ENCODE data around the gene SLC22A4.

Gene SLC22A4

DNA sequence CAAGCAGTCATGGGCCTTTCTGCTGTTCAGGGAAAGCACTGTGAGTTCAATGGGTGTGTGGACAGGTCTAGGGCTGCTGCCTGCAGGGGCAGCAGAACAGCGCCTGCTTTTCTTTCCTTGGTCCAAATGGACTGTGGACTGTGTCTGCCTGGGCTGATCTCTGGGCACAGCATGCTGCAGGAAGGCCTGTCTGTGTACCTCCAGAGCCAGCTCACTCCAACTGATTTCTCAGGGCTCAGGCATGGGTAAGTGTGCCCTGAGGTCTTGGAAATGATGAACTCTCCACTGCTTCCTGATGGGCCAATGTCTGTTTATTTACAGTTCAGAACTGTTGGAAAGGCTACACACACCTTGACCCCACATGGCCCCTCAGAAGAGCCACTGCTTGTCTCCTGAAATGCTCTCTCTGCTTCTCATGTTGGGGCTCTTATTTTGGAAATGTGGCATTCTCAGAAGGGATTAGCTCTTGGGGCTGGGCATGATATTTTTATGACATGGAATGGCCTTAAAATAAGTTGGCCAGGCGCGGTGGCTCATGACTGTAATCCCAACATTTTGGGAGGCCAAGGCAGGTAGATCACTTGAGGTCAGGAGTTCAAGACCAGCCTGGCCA is 27.0 kb downstream of the SLC22A4 start:
- DNase-seq (ENCODE audit: low read depth): no peak
- TF ChIP-seq, protein P1, sequence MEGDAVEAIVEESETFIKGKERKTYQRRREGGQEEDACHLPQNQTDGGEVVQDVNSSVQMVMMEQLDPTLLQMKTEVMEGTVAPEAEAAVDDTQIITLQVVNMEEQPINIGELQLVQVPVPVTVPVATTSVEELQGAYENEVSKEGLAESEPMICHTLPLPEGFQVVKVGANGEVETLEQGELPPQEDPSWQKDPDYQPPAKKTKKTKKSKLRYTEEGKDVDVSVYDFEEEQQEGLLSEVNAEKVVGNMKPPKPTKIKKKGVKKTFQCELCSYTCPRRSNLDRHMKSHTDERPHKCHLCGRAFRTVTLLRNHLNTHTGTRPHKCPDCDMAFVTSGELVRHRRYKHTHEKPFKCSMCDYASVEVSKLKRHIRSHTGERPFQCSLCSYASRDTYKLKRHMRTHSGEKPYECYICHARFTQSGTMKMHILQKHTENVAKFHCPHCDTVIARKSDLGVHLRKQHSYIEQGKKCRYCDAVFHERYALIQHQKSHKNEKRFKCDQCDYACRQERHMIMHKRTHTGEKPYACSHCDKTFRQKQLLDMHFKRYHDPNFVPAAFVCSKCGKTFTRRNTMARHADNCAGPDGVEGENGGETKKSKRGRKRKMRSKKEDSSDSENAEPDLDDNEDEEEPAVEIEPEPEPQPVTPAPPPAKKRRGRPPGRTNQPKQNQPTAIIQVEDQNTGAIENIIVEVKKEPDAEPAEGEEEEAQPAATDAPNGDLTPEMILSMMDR (IDR thresholded peaks at IDR 0.05; ENCODE audit: control insufficient read depth, insufficient read depth, low read depth, low read length, missing control alignments): no peak
- no peak overlapping the region for H3K4me3 ChIP-seq (ENCODE audit: control insufficient read depth, low read depth, low read length)

DNA sequence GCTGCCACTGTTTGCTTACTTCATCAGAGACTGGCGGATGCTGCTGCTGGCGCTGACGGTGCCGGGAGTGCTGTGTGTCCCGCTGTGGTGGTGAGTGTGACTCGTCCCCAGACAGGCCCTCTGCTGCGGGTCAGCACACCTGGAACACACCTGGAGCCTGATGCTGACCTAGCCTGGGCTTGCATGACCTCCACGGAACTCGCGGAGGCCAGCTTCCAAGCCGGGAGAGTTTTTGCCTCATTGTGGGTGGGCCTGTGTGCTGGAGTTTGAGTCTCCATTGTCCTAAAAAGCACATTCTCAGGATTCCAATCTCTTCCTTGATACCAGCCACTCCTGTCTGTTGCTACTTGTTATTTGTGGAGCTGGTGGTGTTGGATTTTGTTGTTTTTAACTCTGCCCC is 28.1 kb downstream of the SLC22A4 start:
- DNase-seq (ENCODE audit: low read depth): no peak
- H3K4me3 ChIP-seq (ENCODE audit: control insufficient read depth, low read depth, low read length): no peak overlapping the region
- TF ChIP-seq, protein P1 (IDR thresholded peaks at IDR 0.05; ENCODE audit: control insufficient read depth, insufficient read depth, low read depth, low read length, missing control alignments): no peak

DNA sequence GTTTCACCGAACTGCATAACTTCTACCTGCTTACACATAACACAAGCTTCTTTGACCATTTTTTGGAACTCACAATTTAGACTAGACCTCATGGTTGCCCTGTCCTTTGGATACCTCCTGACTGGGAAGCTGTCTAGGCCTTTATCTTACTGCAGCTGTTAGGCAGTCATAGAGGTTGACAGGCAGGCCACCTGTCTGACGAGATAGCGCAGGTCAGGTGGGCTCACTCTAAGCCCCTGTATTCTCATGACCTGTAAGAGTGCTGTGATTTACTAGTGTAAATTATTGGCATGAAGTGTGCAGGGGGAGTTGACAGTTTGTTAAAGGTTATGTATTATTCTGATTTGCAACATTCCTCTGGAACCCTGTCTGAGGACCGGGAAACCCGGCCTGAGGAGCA is 29.0 kb downstream of the SLC22A4 start:
- no peak overlapping the region for H3K4me3 ChIP-seq (ENCODE audit: control insufficient read depth, low read depth, low read length)
- no peak for DNase-seq (ENCODE audit: low read depth)
- TF ChIP-seq, protein P1 (IDR thresholded peaks at IDR 0.05; ENCODE audit: control insufficient read depth, insufficient read depth, low read depth, low read length, missing control alignments): no peak

DNA sequence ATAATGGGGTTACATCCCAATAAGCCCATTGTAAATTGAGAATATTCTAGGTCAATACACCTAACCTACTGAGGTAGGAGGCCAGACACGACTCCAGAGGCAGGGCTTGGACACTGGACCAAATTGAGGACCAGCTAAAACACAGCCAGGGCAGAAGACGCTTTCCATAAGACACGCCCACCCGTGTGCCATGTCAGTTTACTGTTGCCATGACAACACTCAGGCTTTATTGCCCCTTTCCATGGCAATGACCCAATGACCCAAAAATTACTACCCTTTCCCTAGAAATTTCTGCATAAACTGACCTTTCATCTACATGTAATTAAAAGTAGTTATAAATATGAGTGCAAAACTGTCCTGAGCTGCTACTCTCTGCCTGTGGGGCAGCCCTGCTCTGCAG is 31.5 kb downstream of the SLC22A4 start:
- H3K4me3 ChIP-seq (ENCODE audit: control insufficient read depth, low read depth, low read length): no peak overlapping the region
- TF ChIP-seq, protein P1 (IDR thresholded peaks at IDR 0.05; ENCODE audit: control insufficient read depth, insufficient read depth, low read depth, low read length, missing control alignments): no peak
- no peak for DNase-seq (ENCODE audit: low read depth)

DNA sequence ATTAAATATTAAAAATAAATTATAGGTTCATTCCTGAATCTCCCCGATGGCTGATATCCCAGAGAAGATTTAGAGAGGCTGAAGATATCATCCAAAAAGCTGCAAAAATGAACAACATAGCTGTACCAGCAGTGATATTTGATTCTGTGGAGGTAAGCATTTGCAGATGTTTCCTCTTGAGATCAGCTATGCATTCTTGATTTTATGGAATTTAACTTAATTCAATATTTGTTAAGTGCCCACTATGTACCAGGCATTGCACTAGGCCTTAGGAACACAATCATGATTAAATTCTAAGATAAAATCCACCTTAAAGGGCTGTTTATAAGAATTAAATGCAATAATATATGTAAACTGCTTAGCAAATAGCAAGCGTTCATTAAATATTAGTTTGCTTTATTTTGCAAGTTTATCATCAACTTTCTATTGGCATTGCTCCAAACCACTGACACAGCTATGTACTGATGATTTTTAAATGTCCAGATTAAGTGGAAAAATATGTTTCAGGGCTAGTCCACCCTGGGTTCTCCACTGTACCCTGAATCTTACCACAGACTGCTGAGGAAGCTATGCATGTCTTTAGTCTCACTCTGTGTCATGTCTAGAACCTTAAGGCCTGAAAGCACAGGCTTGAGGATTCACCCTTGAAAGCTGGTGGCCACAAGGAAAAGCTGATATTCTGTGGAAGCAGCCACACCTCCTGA is 33.2 kb downstream of the SLC22A4 start:
- TF ChIP-seq, protein P1 (IDR thresholded peaks at IDR 0.05; ENCODE audit: control insufficient read depth, insufficient read depth, low read depth, low read length, missing control alignments): no peak
- H3K4me3 ChIP-seq (ENCODE audit: control insufficient read depth, low read depth, low read length): no peak overlapping the region
- DNase-seq (ENCODE audit: low read depth): peak; percentile 20

DNA sequence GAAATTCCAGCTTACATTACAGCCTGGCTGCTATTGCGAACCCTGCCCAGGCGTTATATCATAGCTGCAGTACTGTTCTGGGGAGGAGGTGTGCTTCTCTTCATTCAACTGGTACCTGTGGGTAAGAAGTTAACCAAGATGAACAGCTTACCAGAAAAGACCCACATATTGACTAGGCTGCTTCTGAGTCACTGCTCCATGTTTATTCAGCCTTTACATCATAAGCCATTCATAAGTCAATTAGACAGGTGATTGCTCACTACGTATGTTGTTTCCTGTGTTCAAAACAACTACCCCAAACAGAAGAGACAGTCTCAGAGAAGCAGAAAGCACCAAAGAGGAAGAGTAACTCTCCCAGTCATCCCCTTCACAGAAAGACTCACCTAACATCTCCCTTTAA is 40.6 kb downstream of the SLC22A4 start:
- no peak overlapping the region for H3K4me3 ChIP-seq (ENCODE audit: control insufficient read depth, low read depth, low read length)
- TF ChIP-seq, protein P1 (IDR thresholded peaks at IDR 0.05; ENCODE audit: control insufficient read depth, insufficient read depth, low read depth, low read length, missing control alignments): no peak
- no peak for DNase-seq (ENCODE audit: low read depth)
